Fibroblast of the aortic adventitia (primary cell): ENCODE results near the gene APPL2. TPM values are rescaled to one million over a fixed set of nuclear protein-coding genes. Genes with fewer than 3 reads are reported as not detected.

Source experiments
- DNase-seq: peaks from one replicate; pipeline ENCODE4 v3.0.0-alpha.2; 2010; ENCODE audit warnings: low read depth
- H3K4me3 ChIP-seq: 2 replicates; pipeline ENCODE4 v1.5.1; 2011; ENCODE audit warnings: low read depth, mild to moderate bottlenecking, control low read depth, low read length, moderate library complexity
- CTCF ChIP-seq: IDR thresholded peaks from 2 replicates; pipeline ENCODE4 v1.5.1; 2011; ENCODE audit warnings: mild to moderate bottlenecking, low read length, control low read depth, inconsistent platforms; ENCODE audit not compliant: insufficient read depth
- total RNA-seq: library from RNA; depleted of rRNA; stranded (reverse); fragments of >200 nt; gene quantifications from 2 replicates; pipeline ENCODE4 v1.2.3, GENCODE V29; 2012; ENCODE audit warnings: low replicate concordance

The APPL2 gene
- total RNA-seq, 1 donor, result 48.5 TPM

- H3K4me3 ChIP-seq, result no peak overlapping the region
- no peak for TF ChIP-seq CTCF
- no peak for DNase-seq
Measured at GRCh38 chr12:105209091-105209490, 26.9 kb downstream of the APPL2 start.

- H3K4me3 ChIP-seq, result no peak overlapping the region
- TF ChIP-seq CTCF, result no peak
- no peak for DNase-seq
Measured at GRCh38 chr12:105206686-105207374, 29.1 kb downstream of the APPL2 start.

- DNase-seq, result no peak
- no peak overlapping the region for H3K4me3 ChIP-seq
- no peak for TF ChIP-seq CTCF
Measured at GRCh38 chr12:105205322-105206048, 30.5 kb downstream of the APPL2 start.

- no peak overlapping the region for H3K4me3 ChIP-seq
- DNase-seq, result peak; percentile 78
- no peak for TF ChIP-seq CTCF
Measured at GRCh38 chr12:105204916-105205315, 31.1 kb downstream of the APPL2 start.

GRCh38 chr12:105204127-105204526, 31.8 kb downstream of the APPL2 start:
- TF ChIP-seq CTCF, result no peak
- no peak overlapping the region for H3K4me3 ChIP-seq
- DNase-seq, result no peak

- TF ChIP-seq CTCF, result no peak
- H3K4me3 ChIP-seq, result no peak overlapping the region
- no peak for DNase-seq
Measured at GRCh38 chr12:105202202-105202601, 33.8 kb downstream of the APPL2 start.
